Body of pancreas (tissue), 4 donors: ENCODE data around the gene FOLR2.
"Not testable (repeated sequence)": the region's sequence is repeated elsewhere in the genome, so short reads cannot be mapped to it uniquely, and the experiment has no call there.

Source experiments
- CTCF ChIP-seq, 7 experiments: fragments of 450-650 bp in 4 of 7; fragments of 200-600 bp in 3 of 7; sonication (generic) in 3 of 7; IDR thresholded peaks; one replicate each; pipeline ENCODE4 v1.5.1; 2016 to 2019; ENCODE audit warnings: antibody characterized with exemption in 7 of 7
- POLR2A ChIP-seq, 3 donors: fragments of 450-650 bp; IDR thresholded peaks; one replicate each; pipeline ENCODE4 v1.6.1; 2016; ENCODE audit warnings: antibody characterized with exemption in 3 of 3, mild to moderate bottlenecking in 2 of 3

- not testable (repeated sequence) for TF ChIP-seq POLR2A, CTCF (IDR thresholded peaks at IDR 0.05)
These were observed 50.4 kb downstream of the FOLR2 start for GRCh38 chr11:72266960-72267359.
